ENCODE measurements around the gene RNF213.

GRCh38 chr17:80289616-80290015 is 29.0 kb downstream of the RNF213 start:
- TF ChIP-seq ZNF274 (IDR thresholded peaks at IDR 0.05; ENCODE audit: low read depth, low read length) (no peak), YY1 (IDR thresholded peaks at IDR 0.05; ENCODE audit: insufficient read depth, insufficient read length) (no peak)
